NOMO-1 treated with dmso at 0.1 percent for 144 hours (cell line): ENCODE data around the gene NBDY.
A peak's percentile ranks its signal among the peaks of the same experiment; 100 is the strongest.
"Not testable (repeated sequence)": the region's sequence is repeated elsewhere in the genome, so short reads cannot be mapped to it uniquely, and the experiment has no call there.

Experiments used
- DNase-seq: peaks from one replicate; lab custom pipeline; 2025; ENCODE audit not compliant: unreplicated experiment; lab: John Stamatoyannopoulos, UW

Gene NBDY

DNA sequence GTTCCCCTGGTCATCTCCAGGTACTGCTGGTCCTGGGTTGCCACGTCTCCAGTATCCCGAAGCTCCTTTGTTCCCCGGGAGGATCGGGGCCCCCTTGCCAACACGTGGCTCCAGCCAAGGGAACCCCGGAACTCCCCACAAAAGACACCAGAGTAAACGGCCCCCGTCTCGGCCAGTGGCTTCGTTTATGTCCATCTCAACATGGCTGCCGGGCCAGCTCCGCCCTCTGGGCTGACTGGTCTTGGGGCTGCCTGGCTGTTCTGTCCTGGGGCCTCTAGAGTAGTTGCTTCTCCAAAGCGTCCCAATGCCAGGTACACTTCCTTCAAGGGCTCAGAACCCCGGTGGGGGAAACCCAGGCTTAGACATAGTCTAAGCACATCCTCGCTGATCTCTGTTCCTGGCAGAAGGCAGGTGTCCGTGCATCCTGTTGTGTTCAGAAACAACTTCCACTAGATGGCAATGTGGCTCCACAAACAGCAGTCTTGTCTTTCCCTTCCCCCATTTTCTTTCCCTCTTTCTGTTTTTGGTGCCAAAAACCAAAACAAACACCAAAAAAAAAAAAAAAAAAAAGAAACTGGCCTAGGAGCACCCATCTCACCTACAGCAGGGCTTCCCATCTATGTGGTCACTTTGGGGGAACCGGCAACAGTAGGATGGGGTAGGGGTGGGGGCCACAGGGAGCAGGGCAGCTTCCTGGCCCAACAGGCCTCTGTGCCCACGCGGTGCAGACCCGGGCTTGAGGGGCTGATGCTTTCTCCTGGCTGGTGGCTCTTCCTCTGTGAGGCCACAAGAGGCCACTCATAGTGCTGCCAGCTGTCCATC, 35.3 kb downstream of the NBDY start:
- DNase-seq, result no peak

DNA sequence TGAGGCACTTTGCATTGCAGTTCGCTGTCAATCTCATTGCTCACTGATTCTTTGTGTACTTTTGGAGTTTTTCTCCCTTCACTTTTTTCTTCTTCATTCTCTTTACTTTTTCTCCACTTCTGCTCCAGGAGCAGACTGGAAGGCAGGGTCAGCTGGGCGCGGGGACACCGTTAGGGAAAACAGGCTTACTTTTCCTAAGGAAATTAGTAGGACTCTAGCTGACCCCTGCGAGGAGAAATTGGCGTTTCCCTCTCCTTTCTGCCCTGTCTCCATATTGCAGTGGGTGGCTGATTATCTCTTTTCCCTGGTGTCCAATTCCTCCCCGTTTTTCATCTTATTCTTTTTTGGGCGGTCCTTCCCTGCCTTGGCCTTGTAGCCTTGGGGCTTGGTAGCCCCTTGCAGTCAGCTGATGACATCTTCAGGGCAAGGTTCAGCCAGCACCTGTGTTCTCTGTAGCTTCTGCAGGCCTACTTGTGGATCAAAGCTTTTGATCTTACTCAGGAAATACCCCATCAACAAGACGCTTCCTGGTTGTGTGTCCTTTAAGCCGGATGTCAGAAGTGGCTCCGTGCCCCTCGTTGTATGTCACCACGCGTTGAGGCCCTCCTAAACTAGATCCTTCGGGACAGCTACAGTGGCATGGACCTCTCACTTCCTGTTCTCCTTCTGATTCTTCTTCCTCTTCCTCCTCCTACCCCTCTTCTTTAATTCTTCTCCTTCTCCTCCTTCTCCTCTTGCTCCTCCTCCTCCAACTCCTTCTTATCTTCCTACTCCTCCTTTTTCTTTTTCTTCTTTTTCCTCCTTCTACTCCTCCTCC, 36.1 kb downstream of the NBDY start:
- no peak for DNase-seq

GRCh38 chrX:56765811-56766553, 36.9 kb downstream of the NBDY start:
- no peak for DNase-seq

DNA sequence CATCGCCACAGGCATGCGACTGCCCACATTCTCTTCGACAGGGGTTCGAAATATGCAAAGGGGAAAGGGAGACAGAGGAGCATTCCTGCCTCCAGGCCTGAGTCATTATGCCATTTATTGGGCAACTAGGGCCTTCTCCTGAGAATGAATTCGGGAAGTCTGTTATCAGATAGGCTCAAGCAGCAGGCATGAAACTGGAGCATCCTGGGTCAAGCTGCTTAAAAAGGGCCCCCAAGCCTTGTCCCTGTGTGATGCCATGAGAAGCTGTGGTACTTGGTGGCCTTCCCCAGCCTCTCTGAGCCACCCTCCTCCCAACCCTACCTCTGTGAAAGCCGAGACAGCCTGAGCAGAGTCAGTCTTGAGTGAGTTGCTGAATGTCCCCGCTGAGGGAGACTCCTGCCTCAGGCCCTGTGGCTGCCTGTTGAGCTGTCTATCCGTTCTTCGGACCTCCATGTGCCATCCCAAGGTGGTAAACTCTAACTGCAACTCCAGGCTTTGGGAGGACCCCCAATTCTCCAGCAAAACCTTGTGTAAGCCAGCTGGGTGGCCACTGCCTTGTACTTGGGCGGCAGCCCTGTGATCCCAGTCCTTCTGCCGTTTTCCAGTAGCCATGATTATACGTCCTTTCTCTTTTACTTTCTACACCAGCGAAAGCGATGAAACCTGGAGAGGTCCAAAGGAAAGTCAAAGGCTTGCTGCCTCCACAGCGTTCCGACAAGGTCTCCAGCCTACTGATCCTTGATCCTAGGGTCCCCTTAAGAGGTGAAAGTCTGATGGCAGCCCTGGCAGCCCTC, 37.7 kb downstream of the NBDY start:
- DNase-seq, result no peak

DNA sequence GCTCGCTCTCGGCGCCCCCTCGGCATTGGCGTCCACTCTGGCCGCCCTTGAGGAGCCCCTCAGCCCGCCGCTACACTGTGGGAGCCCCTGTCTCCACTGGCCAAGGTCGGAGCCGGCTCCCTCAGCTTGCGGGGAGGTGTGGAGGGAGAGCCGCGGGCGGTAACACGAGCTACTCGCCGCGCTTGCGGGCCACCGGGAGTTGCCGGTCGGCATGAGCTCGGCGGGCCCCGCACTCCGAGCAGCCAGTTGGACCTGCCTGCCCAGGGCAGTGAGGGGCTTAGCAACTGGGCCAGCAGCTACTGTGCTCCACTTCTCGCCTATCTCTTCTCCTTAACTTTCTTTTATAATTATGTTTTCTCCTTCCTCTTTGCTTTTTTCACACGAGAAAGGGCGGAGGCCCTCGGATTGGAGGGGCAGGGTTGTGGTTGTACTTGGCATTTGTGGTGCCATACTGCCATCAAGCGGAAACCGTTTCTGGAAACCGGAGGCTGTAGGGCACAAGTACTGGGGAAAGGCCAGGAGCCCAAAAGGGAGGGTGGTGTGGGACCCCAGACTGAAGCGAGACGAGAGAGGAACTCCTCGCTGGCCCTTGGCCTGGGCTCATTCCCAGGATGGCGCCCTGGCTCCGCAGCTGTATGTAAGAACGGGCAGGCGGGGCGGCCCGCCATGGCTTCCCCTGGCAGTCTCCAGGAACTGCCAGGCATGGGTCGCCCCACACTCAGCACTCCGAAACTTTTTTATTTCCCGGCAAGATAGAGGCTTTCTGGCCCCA, 38.5 kb downstream of the NBDY start:
- DNase-seq, result not testable (repeated sequence)

- DNase-seq, result not testable (repeated sequence)
Measured at GRCh38 chrX:56768120-56768660, 39.1 kb downstream of the NBDY start.

- DNase-seq, result not testable (repeated sequence)
Measured at GRCh38 chrX:56772675-56773521, 43.9 kb downstream of the NBDY start.

- DNase-seq, result not testable (repeated sequence)
Measured at GRCh38 chrX:56773522-56774060, 44.5 kb downstream of the NBDY start.

DNA sequence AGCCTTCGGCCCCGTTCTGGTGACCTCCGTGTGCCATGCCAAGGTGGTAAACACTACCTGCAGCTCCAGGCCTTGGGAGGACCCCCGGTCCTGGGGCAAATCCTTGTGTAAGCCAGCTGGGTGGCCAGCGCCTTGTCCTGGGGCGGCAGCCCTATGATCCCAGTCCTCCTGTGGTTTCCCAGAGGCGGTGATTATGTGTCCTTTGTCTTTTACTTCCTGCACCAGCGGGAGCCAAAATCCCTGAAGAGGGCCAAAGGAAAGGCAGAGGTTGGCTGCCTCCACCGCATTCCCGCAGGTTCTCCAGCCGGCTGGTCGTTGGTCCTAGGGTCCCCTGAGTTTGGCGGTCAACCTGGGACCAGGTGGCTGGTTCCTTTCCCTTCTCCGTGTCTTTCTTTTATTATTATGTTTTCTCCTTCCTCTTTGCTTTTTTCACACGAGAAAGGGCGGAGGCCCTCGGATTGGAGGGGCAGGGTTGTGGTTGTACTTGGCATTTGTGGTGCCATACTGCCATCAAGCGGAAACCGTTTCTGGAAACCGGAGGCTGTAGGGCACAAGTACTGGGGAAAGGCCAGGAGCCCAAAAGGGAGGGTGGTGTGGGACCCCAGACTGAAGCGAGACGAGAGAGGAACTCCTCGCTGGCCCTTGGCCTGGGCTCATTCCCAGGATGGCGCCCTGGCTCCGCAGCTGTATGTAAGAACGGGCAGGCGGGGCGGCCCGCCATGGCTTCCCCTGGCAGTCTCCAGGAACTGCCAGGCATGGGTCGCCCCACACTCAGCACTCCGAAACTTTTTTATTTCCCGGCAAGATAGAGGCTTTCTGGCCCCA, 49.3 kb downstream of the NBDY start:
- not testable (repeated sequence) for DNase-seq

DNA sequence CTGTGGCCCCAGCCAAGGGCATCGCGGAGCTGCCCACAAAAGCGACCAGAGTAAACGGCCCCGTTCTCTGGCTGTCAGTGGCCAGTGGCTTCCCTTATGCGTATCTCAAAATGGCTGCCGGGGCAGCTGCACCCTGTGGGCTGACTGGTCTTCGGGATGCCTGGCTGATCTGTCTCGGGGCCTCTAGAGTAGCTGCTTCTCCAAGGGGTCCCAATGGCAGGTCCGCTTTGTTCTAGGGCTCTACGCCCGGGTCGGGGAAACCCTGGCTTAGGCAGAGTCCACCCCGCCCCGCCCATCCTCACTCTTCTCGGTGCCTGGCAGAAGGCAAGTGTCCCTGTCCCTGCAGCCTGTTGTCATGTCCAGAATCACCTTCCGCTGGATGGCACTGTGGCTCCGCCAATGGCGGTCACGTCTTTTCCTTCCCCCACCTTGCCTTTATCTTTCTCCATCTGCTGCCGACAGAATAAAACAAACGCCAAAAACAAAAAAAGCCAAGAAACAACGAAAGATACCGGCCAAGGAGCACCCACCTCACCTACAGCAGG, 50.0 kb downstream of the NBDY start:
- not testable (repeated sequence) for DNase-seq

- not testable (repeated sequence) for DNase-seq
Measured at GRCh38 chrX:56780681-56781649, 51.9 kb downstream of the NBDY start.

DNA sequence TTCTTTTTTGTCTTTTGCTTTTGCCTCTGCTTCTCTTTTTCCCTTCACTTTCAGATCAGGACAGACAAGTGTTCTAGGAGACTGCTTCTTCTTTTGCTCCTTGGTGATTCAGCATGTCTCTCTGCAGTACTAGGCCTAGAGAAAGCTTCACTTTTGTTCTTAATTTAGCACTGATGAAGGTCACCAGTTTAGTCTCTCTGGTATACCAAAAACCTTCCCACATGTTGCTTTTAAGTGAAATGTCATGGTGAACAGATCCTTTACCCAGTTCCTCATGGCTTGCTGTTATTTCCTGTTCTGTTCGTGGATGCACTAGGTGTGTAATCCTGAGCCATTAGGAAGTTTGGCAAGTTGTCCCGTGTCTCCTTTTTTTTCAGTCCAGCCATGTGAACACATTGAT, 53.3 kb downstream of the NBDY start:
- DNase-seq, result no peak

- DNase-seq, result no peak
Measured at GRCh38 chrX:56782791-56783449, 53.9 kb downstream of the NBDY start.

DNA sequence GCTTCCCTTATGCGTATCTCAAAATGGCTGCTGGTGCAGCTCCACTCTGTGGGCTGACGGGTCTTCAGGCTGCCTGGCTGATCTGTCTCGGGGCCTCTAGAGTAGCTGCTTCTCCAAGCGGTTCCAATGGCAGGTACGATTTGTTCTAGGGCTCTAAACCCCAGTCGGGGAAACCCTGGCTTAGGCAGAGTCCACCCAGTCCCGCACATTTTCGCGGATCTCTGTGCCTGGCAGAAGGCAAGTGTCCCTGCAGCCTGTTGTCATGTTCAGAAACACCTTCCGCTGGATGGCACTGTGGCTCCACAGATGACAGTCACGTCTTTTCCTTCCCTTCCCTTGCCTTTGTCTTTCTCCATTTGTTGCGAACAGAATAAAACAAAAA, 54.4 kb downstream of the NBDY start:
- peak; percentile 29 for DNase-seq

- DNase-seq, result no peak
Measured at GRCh38 chrX:56783996-56784620, 55.1 kb downstream of the NBDY start.
